ENCODE results near the gene OTUD5. TPM values are rescaled to one million over a fixed set of nuclear protein-coding genes. Genes with fewer than 3 reads are reported as not detected.
"Not testable (repeated sequence)": the region's sequence is repeated elsewhere in the genome, so short reads cannot be mapped to it uniquely, and the experiment has no call there.

OTUD5 gene
- polyA plus RNA-seq, 1 donor, result 35.3 TPM

DNA sequence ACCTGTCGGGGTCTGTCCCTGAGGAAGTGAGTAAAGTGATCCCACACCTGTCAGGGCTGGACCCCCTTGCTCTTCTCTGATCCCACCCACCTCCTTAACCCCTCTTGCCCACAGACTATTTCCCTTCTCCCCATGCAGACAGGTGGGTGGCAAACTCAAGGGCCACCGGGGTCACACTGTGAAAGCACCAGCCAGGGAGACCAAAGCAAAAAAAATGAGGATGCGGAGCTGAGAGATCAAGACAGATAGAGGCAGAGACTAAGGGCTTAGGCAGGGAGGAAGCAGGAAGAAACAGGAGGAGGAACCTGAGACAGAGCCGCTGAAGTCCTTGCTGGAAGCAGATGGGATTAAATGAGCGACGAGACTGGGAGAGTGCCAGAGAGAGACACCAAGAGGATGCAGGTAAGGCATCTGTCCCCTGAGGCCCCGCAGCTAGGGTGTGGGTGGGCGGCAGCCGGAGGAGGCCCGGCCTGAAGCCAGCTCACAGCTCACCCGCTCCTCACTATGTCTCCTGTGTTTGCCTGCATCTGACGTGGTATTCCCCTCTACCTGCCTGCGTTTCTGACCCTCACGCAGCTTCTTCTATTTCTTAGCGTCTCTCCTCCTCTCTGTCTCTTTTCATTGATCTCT is 67.0 kb downstream of the OTUD5 start:
- no peak for DNase-seq (ENCODE audit: low read depth)

DNA sequence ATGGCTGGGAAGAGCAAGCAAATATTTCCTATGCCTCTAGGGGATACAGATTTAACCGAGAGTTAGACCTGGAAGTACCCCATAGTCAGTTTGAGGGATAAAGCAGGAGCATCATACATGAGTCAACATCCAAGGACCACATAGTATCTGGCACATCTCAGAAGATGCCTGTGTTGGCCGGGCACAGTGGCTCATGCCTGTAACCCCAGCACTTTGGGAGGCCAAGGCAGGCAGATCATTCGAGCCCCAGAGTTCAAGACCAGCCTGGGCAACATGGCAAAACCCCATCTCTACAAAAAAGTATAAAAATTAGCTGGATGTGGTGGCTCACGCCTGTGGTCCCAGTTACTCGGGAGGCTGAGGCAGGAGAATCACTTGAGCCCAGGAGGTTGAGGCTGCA is 70.8 kb downstream of the OTUD5 start:
- not testable (repeated sequence) for DNase-seq (ENCODE audit: low read depth)

DNA sequence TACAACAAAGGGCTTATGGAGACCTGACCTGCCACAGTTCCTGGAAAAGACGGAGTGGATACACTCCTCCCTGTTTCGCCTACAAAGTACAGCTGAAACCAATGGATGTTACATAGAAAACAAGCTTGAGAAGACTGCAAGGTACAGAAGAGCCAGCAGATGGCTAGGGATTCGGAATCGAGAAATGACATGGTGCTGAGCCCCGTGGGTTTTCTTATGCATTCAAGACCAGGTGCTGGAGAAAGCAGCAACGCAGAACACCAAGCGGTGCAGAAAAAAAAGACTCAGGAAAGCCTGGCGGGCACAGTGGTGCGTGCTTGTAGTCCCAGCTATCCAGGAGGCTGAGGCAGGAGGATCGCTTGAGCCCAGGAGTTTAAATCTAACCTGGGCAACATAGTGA is 73.7 kb downstream of the OTUD5 start:
- no peak for DNase-seq (ENCODE audit: low read depth)

DNA sequence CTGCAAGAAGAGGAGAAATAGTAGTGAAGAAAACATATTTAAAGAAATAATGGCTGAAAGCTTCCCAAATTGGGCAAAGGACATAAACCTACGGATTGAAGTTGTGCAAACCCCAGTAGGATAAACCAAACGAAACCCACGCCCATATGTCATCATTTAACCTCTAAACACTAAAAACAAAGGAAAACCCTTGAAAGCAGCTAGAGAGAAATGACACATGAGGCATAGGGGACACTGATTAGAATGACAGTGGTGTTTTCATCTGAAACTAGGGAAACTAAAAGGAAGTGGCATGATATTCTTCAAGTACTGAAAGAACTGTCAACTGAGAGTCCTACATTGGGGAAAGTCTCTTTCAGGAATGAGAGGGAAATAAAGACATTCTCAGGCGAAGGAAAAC is 80.5 kb downstream of the OTUD5 start:
- not testable (repeated sequence) for DNase-seq (ENCODE audit: low read depth)

Other genes starting within 250 kb of the OTUD5 start
- gene GLOD5, start 195.9 kb downstream of the OTUD5 start, polyA plus RNA-seq (ENCODE audit: insufficient read length), result not detected
- 0.22 TPM for gene GATA1, start 171.0 kb downstream of the OTUD5 start, polyA plus RNA-seq (ENCODE audit: insufficient read length)
- gene HDAC6, start 155.5 kb downstream of the OTUD5 start, polyA plus RNA-seq (ENCODE audit: insufficient read length), result 94.3 TPM
- gene ERAS, start 131.1 kb downstream of the OTUD5 start, polyA plus RNA-seq (ENCODE audit: insufficient read length), result 0.16 TPM
- gene PCSK1N, start 122.0 kb downstream of the OTUD5 start, polyA plus RNA-seq (ENCODE audit: insufficient read length), result not detected
- gene TIMM17B, start 59.8 kb downstream of the OTUD5 start, polyA plus RNA-seq (ENCODE audit: insufficient read length), result 37.2 TPM
- gene PQBP1, start 59.7 kb downstream of the OTUD5 start, polyA plus RNA-seq (ENCODE audit: insufficient read length), result 64.5 TPM
- gene SLC35A2, start 46.0 kb downstream of the OTUD5 start, polyA plus RNA-seq (ENCODE audit: insufficient read length), result 15.0 TPM
- 2.1 TPM for gene PIM2, start 38.6 kb downstream of the OTUD5 start, polyA plus RNA-seq (ENCODE audit: insufficient read length)
- gene KCND1, start 14.2 kb upstream of the OTUD5 start, polyA plus RNA-seq (ENCODE audit: insufficient read length), result 1.2 TPM
- gene GRIPAP1, start 44.7 kb upstream of the OTUD5 start, polyA plus RNA-seq (ENCODE audit: insufficient read length), result 25.0 TPM
- 21.6 TPM for gene TFE3, start 85.8 kb upstream of the OTUD5 start, polyA plus RNA-seq (ENCODE audit: insufficient read length)
- gene CCDC120, start 101.4 kb upstream of the OTUD5 start, polyA plus RNA-seq (ENCODE audit: insufficient read length), result 4.2 TPM
- gene PRAF2, start 116.4 kb upstream of the OTUD5 start, polyA plus RNA-seq (ENCODE audit: insufficient read length), result 19.8 TPM
- 34.4 TPM for gene WDR45, start 122.3 kb upstream of the OTUD5 start, polyA plus RNA-seq (ENCODE audit: insufficient read length)
- gene GPKOW, start 166.1 kb upstream of the OTUD5 start, polyA plus RNA-seq (ENCODE audit: insufficient read length), result 19.0 TPM
- gene MAGIX, start 205.2 kb upstream of the OTUD5 start, polyA plus RNA-seq (ENCODE audit: insufficient read length), result 1.9 TPM
- 179 TPM for gene PLP2, start 214.3 kb upstream of the OTUD5 start, polyA plus RNA-seq (ENCODE audit: insufficient read length)
- 3.6 TPM for gene PRICKLE3, start 228.8 kb upstream of the OTUD5 start, polyA plus RNA-seq (ENCODE audit: insufficient read length)
- 1.0 TPM for gene SYP, start 242.6 kb upstream of the OTUD5 start, polyA plus RNA-seq (ENCODE audit: insufficient read length)

Measured in forelimb muscle (tissue), 1 donor.